PC-9 (cell line): ENCODE results near the gene AGO1. TPM values are rescaled to one million over a fixed set of nuclear protein-coding genes. Genes with fewer than 3 reads are reported as not detected.
"Not testable (repeated sequence)": the region's sequence is repeated elsewhere in the genome, so short reads cannot be mapped to it uniquely, and the experiment has no call there.

ENCODE experiments used
- BruUV-seq: library from RNA; stranded (reverse); fragments of 400-500 nt; replicated peaks from 2 replicates; lab custom pipeline; 2021; lab: Mats Ljungman, UMichigan
- CTCF ChIA-PET: fragments of 300-600 bp; sonication (Branson Sonifier 250); formaldehyde crosslinking; loops from one replicate; lab custom pipeline; 2022; ENCODE audit warnings: antibody characterized with exemption; lab: Charles Lee
- POLR2A ChIA-PET: fragments of 300-600 bp; sonication (Branson Sonifier 250); formaldehyde crosslinking; loops from one replicate; lab custom pipeline; 2022; ENCODE audit warnings: antibody characterized with exemption; ENCODE audit not compliant: unreplicated experiment; lab: Charles Lee
- DNase-seq, 2 experiments: peaks; one replicate each; pipeline versions ENCODE4 v3.0.0 to v3.0.0-alpha.2; 2015 to 2022; ENCODE audit warnings: mixed read lengths in 1 of 2
- H2AFZ ChIP-seq: fragments of 200-600 bp; sonication (generic); 2 replicates; pipeline ENCODE4 v1.8.1; 2017; ENCODE audit warnings: antibody characterized with exemption
- H3F3A ChIP-seq: fragments of 200-600 bp; sonication (generic); 2 replicates; pipeline ENCODE4 v1.8.1; 2017; ENCODE audit warnings: antibody characterized with exemption, mild to moderate bottlenecking, low read depth; ENCODE audit not compliant: insufficient read depth
- H3K27ac ChIP-seq: fragments of 200-600 bp; sonication (generic); 2 replicates; pipeline ENCODE4 v1.6.1; 2016; ENCODE audit warnings: mixed run types
- H3K27me3 ChIP-seq: fragments of 200-600 bp; sonication (generic); 2 replicates; pipeline ENCODE4 v1.6.1; 2016; ENCODE audit warnings: low read depth, mixed run types; ENCODE audit not compliant: insufficient read depth
- H3K36me3 ChIP-seq: fragments of 200-600 bp; sonication (generic); 2 replicates; pipeline ENCODE4 v1.6.1; 2016; ENCODE audit warnings: low read depth, mixed run types
- H3K4me1 ChIP-seq: fragments of 200-600 bp; sonication (generic); replicated peaks from 2 replicates; pipeline ENCODE4 v1.6.1; 2016; ENCODE audit warnings: mixed run types; ENCODE audit not compliant: insufficient read depth
- H3K4me2 ChIP-seq: fragments of 200-600 bp; sonication (generic); 2 replicates; pipeline ENCODE4 v1.6.1; 2017; ENCODE audit warnings: mixed run types
- H3K4me3 ChIP-seq: fragments of 200-600 bp; sonication (generic); 2 replicates; pipeline ENCODE4 v1.6.1; 2016; ENCODE audit warnings: mixed run types
- H3K79me2 ChIP-seq: fragments of 200-600 bp; sonication (generic); 2 replicates; pipeline ENCODE4 v1.6.1; 2017; ENCODE audit warnings: low read depth, mixed run types
- H3K9me2 ChIP-seq: fragments of 200-600 bp; sonication (generic); 2 replicates; pipeline ENCODE4 v1.8.1; 2017; ENCODE audit warnings: mild to moderate bottlenecking; ENCODE audit not compliant: insufficient read depth
- H3K9me3 ChIP-seq: fragments of 200-600 bp; sonication (generic); 2 replicates; pipeline ENCODE4 v1.8.1; 2016; ENCODE audit warnings: low read depth; ENCODE audit not compliant: insufficient read depth
- H4K20me1 ChIP-seq: fragments of 200-600 bp; sonication (generic); 2 replicates; pipeline ENCODE4 v1.8.1; 2017; ENCODE audit not compliant: insufficient read depth
- CTCF ChIP-seq: fragments of 200-600 bp; sonication (generic); conservative IDR thresholded peaks from 2 replicates; pipeline ENCODE4 v1.6.1; 2017; ENCODE audit warnings: mixed run types, antibody characterized with exemption, mild to moderate bottlenecking, moderate library complexity
- EZH2 ChIP-seq: fragments of 200-600 bp; sonication (generic); IDR thresholded peaks from 2 replicates; pipeline ENCODE4 v1.8.0; 2017; ENCODE audit warnings: antibody characterized with exemption, low read depth
- intact Hi-C: fragments of 100-400 bp; cut with micrococcal nuclease; formaldehyde crosslinking; loops from one replicate; pipeline ENCODE4 v1.10.0; 2022; ENCODE audit not compliant: unreplicated experiment
- total RNA-seq: library from RNA; stranded (reverse); gene quantifications from 2 replicates; pipeline ENCODE4 v1.2.3, GENCODE V29; 2021

The AGO1 gene
- total RNA-seq, 1 experiment from 2014 or later, result 66.0 TPM

- H3K4me1 ChIP-seq, result no peaks in the 10 kb centered on the region
- H3K4me2 ChIP-seq, result no peak overlapping the region
- H2AFZ ChIP-seq, result no peak overlapping the region
- H3K36me3 ChIP-seq, result peaks cover 10% of the 10 kb centered on the region
- no peak overlapping the region for H3K27ac ChIP-seq
- H4K20me1 ChIP-seq, result peaks cover 14% of the 10 kb centered on the region
- intact Hi-C loops, result no loop called here
- ChIA-PET CTCF (no interaction called here), POLR2A (no interaction called here)
- DNase-seq, result no peak
- H3K9me3 ChIP-seq, result no peaks in the 10 kb centered on the region
- no peaks in the 10 kb centered on the region for H3K27me3 ChIP-seq
- BruUV-seq, result no TSS peak
- peaks cover 24% of the 10 kb centered on the region for H3K79me2 ChIP-seq
- no peaks in the 10 kb centered on the region for H3K9me2 ChIP-seq
- no peak for TF ChIP-seq CTCF
- H3K4me3 ChIP-seq, result no peak overlapping the region
- no peaks in the 10 kb centered on the region for H3F3A ChIP-seq
These were observed 3.8 kb downstream of the AGO1 start for GRCh38 chr1:35886577-35887431.

GRCh38 chr1:35887508-35887907, 4.5 kb downstream of the AGO1 start:
- Histone ChIP-seq H3K4me3 (no peak overlapping the region), H3K27me3 (no peaks in the 10 kb centered on the region), H3K27ac (no peak overlapping the region), H3K36me3 (peaks cover 10% of the 10 kb centered on the region), H2AFZ (no peak overlapping the region), H3K4me1 (no peaks in the 10 kb centered on the region), H3K79me2 (peaks cover 24% of the 10 kb centered on the region), H4K20me1 (peaks cover 14% of the 10 kb centered on the region), H3F3A (no peaks in the 10 kb centered on the region), H3K9me2 (no peaks in the 10 kb centered on the region), H3K9me3 (no peaks in the 10 kb centered on the region), H3K4me2 (no peak overlapping the region)
- intact Hi-C loops, result no loop called here
- BruUV-seq, result no TSS peak
- TF ChIP-seq CTCF (no peak), EZH2 (no peak)
- ChIA-PET CTCF (no interaction called here), POLR2A (no interaction called here)
- no peak for DNase-seq

- peaks cover 13% of the 10 kb centered on the region for H3K36me3 ChIP-seq
- H3K9me2 ChIP-seq, result no peaks in the 10 kb centered on the region
- H3K27ac ChIP-seq, result no peak overlapping the region
- no peaks in the 10 kb centered on the region for H3F3A ChIP-seq
- H3K4me2 ChIP-seq, result no peak overlapping the region
- H3K4me3 ChIP-seq, result no peak overlapping the region
- H4K20me1 ChIP-seq, result peaks cover 14% of the 10 kb centered on the region
- no peak overlapping the region for H2AFZ ChIP-seq
- H3K9me3 ChIP-seq, result no peaks in the 10 kb centered on the region
- H3K4me1 ChIP-seq, result no peaks in the 10 kb centered on the region
- peaks cover 23% of the 10 kb centered on the region for H3K79me2 ChIP-seq
- CTCF ChIA-PET, result no interaction called here
- no TSS peak for BruUV-seq
- H3K27me3 ChIP-seq, result no peaks in the 10 kb centered on the region
- intact Hi-C loops, result no loop called here
- POLR2A ChIA-PET, result interaction anchor here (1.3 kb wide), 1 partner anchor 43 kb away, joined by 9 read pairs; the partner anchor contains the start of gene AGO3
- no peak for TF ChIP-seq EZH2
- TF ChIP-seq CTCF, result no peak
- no peak for DNase-seq
These were observed 5.2 kb downstream of the AGO1 start for GRCh38 chr1:35888255-35888654.

GRCh38 chr1:35888981-35889380, 6.0 kb downstream of the AGO1 start:
- intact Hi-C loops, CTCF ChIA-PET, H3F3A ChIP-seq, H3K27ac ChIP-seq, H2AFZ ChIP-seq, DNase-seq, H3K9me3 ChIP-seq, H3K4me3 ChIP-seq, H3K4me2 ChIP-seq, H3K27me3 ChIP-seq, BruUV-seq, H3K4me1 ChIP-seq, H3K9me2 ChIP-seq: not testable (repeated sequence)
- peaks cover 16% of the 10 kb centered on the region for H3K79me2 ChIP-seq
- POLR2A ChIA-PET, result interaction anchor here (1.3 kb wide), 1 partner anchor 42 kb away, joined by 9 read pairs; the partner anchor contains the start of gene AGO3
- peaks cover 14% of the 10 kb centered on the region for H4K20me1 ChIP-seq
- H3K36me3 ChIP-seq, result peaks cover 21% of the 10 kb centered on the region
